ENCODE results near the gene SRRM5.
"Not testable (repeated sequence)": the region's sequence is repeated elsewhere in the genome, so short reads cannot be mapped to it uniquely, and the experiment has no call there.

The SRRM5 gene

DNA sequence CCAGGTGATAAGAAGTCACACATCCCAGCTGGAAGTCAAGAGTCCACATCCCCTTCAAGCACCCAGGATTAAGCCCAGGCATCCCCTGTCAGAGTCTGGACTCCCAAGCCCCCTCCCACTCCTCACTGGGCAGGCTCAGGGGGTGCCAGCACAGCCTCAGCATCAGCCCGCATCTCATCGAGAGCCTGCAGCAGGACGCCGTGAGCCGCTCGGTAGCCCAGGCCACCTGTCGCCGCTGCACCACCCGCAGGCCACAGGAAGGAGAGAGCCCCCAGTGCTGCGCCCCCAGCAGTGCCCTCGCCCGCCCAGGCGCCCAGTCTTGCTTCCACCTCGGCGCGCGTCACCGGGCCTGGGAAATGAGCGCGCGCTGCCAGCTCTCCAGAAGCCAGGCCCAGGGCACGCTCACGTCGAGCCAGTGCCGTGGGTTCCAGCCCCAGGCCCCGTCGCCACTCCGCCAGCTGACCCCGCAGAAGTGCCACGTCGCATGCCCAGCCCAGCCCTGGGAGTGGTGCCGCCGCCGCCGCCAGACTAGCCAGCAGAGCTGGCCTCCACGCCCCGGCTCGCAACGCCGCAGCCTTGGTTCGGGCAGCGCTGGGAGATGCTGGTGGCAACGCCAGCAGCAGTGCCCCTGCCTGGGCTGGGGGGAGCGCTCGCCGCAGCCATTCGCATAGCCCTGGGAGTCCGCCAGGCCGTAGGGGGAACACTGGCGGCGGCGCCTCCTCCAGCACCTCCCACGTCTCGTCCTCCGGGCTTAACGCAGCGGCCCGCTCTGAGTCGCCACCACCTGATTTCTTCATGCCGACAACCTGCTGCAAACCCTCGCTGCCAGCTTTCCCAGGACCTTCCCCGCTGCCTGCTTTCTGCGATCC is 19.8 kb upstream of the SRRM5 start:
- DNase-seq = no peak

DNA sequence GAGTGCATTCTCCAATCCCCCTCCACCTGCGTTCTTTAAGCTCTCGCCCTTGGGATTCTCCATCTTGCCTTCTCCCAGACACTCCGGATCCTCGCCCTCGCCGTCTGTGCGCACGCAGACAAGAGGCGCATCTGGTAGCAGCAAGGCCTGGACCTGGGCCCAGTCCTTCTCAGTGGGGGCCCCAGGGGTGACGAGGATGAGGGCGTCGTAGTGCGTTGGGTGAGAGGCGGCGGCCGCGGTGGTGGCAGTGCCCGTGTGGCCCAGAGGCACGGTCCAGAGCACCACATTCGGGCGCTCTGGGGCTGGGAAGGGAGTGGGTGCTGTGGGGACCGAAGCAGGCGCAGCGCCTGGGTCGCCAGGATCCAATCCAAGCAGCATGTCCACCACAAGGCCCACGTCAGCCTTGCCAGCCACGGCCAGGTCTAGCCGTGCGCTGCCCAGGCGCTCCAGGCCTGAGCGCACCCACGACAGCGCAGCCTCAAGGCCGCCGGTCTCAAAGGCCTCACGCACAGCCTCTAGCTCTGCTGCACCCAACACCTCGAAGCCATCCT is 19.0 kb upstream of the SRRM5 start:
- no peak for DNase-seq

DNA sequence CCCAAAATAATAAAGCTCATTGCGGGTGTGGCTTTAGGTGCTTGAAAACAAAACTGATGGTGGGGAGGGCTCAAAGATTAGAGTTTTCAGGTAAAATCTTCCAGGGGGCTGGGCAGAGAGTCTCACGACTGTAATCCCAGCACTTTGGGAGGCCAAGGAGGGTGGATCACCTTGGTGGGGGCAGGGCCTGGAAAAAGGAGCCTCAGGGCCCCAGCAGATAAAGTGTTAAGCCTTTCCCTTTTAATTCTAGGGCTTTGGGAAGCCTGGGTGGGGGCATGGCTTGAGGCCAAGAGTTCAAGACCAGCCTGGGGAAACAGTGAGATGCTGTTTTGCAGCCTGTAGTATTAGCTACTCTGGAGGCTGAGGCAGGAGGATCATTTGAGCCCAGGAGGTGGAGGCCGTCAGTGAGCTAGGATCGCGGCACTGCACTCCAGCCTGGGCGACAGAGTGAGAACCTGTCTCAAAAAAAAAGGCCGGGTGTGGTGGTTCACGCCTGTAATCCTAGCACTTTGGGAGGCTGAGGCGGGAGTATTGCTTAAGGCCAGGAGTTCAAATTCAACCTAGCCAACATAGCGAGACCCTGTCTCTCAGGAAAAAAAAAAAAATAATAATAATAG is 17.7 kb upstream of the SRRM5 start:
- DNase-seq = no peak

DNA sequence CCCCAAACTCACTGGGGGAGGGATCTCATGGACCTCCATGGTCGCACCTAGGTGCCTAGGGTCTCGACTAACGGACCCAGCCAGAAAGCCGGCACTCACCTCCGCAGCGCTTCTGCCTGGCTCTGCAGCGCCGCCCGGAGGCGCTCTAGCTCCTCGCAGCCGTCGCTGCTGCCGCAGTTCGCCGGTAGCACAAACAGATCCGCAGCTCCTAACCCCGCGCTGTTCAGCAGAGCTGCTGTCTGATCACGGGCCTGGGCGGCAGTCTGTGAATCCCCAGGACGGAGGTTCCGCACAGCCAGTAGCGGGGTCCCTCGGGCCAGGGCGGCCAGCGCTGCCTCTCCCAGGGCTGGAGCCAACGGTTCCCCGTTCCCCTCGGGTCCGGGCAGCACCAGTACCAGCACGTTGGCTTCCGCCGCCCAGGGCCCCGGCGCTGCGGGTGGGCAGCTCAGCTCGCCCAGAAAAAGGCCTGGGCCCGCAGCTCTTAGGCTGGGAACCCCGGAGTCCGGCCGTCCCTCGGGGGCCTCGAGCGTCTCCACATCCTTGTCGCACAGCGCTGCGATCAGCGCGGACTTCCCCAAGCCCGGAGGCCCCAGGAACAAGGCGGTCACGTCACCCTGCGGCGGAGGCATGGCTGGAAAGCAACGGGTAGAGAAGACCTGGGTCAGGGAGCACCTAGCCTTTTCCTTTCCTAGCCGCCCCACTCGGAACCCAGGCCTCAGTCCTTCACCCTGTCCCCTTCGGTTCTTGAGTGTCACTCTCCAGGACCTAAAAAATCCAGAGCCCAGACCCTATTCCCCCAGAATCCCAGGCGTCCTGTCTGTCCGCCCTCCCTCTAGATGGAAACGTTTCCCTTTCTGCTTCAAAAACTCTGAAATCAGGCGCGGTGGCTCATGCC is 16.9 kb upstream of the SRRM5 start:
- DNase-seq = peak; percentile 88 to 92 (median 88)

DNA sequence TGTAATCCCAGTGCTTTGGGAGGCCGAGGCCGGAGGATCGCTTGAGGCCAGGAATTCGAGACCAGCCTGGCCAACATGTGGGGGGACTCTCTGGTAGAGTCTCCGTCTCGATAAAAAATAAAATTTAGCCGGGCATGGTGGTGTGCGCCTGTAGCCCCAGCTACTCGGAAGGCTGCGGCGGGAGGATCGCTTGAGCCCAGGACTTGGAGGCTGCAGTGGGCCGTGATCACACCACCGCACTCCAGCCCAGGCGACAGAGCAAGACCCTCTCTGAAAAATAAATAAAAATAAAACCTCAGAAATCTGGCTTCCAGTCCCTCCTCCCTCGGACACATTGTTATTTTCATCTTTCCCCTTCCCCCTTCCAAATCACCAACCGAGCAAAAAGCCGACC is 16.3 kb upstream of the SRRM5 start:
- no peak for DNase-seq

DNA sequence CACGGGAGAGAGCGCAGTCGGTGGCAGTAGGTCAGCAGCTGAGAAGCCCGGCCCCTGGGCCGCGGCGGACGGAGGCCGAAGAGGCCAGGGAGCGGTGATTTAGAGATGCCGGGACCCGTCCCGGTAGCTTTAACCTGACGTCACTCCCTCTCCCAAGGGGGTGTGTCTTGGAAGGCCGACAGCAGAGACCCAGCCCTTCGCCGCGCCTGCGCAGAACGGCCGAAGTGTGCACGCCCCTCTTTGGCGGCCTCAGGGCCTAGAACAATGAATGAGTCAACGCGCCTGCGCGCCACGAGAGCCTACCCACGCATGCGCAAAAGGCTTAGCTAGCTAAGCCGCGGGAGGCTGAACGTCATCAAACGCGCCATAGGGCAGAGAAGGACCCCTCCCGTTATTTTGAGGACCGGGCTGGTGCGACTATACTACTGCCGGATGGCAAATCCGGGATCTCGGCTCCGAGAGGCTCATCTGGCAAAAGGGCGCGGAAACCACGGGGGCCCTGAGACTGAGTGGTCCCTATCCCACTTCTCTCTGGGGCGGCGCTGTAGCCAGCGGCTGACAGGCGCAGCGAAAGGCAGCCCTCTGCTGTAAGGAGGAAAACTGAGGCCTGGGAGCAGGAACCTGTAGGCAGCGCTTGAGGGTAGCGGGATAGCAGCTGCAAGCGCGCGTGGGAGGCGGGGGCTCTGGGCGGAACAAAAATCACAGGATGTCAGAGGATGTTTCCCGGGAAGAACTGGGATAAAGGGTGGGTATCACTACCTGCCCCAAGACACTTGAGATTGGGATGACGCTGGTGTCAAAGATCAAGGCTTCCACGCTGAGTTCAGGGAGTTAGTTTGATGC is 15.7 kb upstream of the SRRM5 start, which contains the start of the genes IRGQ and ZNF576:
Gene IRGQ (minus strand): TSS at position 136 of the 843 bp plus-strand sequence. CDS start 796 bp downstream, outside the sequence.
Gene ZNF576 (plus strand): TSS at position 597 of the 843 bp plus-strand sequence. CDS start 514 bp downstream, outside the sequence.
- peak; percentile 100 for DNase-seq

DNA sequence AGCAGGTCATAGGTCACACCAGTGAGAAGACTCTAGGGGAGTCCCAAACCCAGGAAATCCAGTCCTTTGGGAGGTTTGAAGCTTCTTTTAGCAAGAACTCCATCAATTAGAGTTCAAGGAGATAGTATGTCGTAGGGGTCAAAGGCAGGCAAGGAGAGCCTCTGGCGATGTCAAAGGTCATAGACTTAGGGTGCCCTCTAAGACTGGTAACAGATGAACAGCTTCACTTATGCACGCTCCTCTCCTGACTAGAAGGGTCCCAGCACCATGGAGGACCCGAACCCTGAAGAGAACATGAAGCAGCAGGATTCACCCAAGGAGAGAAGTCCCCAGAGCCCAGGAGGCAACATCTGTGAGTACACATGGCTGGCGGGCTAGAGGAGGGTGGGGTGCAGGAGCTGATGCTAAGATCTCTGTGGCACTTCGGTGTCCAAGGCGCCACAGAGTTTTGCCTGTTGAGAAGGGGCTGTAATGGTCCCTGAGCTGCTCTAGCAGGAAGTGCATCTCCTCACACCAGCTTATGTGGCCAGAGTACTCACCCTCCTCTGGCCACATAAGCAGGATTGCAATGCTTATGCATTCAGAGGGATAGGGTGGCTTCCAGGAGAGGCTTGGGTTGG is 14.9 kb upstream of the SRRM5 start:
- DNase-seq = no peak

DNA sequence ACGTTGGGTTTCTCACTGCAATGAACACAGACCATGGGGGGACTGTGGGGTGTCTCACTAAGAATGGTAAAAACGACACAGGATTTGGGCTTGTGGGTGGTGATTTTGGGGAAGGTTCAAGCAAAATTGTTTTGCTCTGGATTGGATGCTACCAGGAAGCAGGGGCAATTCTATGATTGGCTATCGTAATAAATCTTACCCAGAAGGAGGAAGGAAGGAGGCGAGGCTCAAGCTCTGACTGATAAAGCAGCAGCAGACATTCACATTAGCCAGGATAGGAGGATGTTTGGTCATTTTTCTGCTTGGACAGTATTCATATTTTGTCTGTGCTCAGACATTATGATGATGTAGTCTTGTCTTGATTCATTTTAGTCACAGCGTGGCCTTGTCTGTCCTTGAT is 14.0 kb upstream of the SRRM5 start:
- DNase-seq = peak in 1 of 3 donors; percentile 21

DNA sequence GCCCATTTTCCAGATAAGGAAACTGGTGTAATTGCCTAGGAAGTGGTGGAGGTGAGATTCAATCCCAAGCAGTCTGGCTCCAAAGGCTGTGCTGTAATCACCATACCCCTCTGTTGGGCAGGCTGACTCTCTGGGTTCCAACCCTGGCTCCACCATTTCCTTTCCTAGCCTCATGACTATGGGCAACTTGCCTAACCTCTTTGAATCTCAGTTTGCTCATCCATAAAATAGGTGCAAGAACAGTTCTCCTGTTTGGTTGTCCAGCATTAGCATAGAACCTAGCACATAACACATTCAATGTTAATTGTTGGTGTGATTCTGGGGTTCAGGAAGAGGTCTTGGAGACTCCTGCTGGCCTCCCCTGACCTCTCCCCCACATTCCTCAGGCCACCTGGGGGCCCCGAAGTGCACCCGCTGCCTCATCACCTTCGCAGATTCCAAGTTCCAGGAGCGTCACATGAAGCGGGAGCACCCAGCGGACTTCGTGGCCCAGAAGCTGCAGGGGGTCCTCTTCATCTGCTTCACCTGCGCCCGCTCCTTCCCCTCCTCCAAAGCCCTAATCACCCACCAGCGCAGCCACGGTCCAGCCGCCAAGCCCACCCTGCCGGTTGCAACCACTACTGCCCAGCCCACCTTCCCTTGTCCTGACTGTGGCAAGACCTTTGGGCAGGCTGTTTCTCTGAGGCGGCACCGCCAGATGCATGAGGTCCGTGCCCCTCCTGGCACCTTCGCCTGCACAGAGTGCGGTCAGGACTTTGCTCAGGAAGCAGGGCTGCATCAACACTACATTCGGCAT is 13.2 kb upstream of the SRRM5 start:
- DNase-seq = no peak

DNA sequence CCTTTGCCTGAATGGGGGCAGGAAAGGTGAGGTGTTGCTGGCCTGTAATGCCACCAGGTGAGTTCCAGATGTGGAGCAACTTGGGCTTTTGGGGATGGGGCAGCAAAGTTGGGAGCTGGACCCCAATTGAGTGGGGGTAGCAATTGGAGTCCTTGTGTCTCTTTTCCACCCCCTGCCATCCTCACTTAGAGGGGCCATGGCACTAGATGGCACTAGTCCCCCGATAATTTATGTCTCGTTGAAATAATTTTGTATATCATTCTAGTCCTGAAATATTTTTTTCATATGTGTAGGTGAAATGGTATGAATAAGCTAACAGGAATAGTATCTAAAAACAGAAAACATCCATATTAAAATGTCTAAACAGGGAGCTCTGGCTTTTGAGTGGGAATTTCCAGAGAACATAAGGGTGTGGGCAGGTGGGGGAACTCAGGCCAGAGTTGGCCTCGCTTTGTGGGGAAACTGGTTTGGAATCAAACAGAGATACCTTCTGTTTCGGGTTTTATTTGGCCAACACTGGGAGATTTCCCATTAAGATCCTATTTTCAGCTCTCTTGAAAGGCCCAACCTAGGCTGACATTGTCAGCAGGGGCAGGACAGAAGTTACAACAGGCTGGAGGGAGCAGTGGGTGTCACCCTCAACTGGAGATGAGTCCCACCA is 12.1 kb upstream of the SRRM5 start:
- DNase-seq = no peak

DNA sequence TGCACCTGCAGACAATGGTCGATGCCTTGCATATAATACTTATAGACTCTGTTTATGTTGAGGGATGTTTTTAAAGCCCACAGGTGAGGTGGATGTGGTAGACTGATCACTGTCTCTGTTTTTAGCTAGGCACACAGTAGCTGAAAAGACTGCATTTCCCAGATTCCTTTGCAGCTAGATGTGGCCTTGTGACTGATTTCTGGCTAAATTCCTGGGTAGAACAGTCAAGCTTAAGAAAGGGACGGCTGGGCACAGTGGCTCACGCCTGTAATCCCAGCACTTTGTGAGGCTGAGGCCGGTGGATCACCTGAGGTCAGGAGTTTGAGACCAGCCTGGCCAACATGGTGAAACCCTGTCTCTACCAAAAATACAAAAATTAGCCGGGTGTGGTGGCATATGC is 11.6 kb upstream of the SRRM5 start:
- DNase-seq = not testable (repeated sequence)

DNA sequence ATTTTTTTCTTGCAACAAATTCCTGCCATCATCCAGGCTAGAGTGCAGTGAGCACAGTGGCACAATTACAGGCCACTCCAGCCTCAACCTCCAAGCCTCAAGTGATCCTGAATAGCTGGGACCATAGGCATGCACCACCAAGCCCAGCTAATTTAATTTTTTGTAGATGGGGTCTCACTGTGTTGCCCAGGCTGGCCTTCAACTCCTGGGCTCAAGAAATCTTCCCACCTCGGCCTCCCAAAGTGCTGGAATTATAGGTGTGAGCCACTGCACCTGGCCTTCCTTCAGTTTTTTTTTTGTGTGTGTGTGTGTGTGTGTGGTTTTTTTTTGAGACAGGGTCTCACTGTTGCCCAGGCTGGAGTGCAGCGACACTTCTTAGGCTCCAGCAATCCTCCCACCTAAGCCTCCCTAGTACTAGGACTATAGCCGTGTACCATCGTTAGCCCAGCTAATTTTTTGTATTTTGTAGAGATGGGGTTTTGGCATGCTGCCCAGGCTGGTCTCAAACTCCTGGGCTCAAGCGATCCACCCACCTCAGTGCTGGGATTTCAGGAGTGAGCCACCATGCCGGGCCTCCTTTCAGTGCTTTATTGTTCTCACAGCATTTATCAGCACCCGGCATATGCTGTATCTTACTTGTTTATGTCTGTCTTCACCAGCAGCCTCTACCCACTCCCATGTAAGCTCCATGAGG is 5.9 kb upstream of the SRRM5 start:
- DNase-seq = no peak

DNA sequence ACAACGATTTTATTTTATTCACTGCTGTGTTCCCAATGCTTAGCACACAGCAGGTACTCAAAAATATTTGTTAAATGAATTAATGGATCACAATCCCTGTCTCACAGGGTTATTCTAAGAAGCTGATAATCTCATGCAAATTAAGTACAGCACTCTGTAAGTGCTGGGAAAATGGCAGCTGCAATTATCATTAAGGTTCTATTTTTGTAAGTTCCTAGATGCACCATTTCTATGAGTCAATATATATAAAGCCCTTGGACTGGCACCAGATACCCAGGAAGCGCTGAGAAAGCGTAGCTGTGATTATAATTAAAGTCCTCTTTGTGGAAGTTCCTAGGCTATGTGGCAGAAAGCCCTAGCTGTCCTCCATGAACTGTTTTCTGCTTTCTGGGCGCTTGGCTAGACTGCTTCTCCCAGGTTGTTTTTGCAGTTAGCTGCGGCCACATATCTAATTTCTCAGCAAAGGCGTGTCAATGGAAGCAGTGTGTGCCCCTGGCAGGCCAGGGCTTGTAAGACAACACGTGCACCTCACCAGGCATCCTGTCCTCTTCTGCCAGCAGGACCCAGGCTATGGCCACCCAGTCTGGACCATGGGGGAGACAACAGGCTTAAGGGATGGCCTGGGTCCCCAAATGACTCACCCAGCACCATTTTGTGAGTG is 5.2 kb upstream of the SRRM5 start:
- DNase-seq = no peak

DNA sequence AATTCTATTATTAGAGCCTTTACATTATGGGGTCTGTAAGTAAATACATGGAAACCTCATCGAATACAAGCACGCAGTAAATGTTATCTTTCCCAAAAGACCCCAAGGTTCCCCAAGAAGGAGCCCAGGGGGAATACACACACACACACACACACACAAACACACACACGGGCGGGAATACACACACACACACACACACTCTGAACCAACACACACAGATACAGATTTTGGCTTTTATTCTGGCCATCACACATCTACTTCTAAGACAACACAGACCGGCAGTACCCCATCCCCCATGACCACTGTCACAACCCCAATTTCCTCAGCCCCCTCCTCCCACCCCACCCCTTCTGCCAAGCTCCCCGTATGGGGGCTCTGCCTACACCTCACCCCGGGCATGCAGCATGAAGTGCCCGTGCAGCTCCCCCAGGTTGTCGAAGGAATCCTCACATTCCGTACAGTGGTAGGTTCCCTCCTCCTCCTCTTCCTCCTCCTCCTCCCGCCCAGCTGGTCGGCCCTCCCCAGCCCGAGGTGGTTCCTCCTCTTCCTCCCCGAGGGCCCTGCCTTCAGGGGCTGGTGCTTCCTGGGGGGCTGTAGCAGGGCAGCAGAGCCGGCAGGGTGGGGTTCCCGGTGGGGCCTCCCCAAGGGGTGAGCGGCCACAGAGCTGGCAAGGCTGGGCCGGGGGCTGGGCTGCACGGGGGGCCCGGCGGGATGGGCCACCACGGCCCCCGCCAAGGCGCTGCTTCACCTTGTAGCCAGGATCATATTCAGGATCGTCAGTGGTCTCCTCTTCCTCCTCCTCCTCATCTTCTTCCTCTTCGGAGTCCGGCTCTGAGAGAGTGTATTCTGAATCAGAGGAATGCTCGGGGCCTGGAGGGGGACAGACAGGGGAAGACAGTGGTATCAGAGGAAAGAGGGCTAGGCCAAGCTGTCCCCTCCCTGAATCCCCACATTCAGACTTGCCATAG is 4.4 kb upstream of the SRRM5 start:
- DNase-seq = no peak

DNA sequence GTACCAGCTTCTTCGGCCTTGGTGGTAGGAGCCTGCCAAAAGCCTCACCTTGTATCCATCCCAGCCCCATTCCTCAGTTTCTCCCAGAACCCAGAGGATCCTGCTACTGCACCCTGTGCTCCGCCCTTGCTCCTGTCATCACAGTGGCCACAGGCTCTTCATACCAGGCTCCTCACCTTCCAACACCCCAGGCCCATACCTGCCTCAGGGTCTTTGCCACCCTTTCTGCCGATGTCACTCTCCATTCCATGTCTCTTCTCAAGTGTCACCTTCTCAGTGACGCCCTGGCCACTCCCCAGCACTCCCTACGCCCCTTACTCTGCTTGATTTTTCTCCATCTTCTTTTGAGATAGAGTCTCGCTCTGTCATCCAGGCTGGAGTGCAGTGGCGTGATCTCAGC is 2.0 kb upstream of the SRRM5 start:
- no peak for DNase-seq

DNA sequence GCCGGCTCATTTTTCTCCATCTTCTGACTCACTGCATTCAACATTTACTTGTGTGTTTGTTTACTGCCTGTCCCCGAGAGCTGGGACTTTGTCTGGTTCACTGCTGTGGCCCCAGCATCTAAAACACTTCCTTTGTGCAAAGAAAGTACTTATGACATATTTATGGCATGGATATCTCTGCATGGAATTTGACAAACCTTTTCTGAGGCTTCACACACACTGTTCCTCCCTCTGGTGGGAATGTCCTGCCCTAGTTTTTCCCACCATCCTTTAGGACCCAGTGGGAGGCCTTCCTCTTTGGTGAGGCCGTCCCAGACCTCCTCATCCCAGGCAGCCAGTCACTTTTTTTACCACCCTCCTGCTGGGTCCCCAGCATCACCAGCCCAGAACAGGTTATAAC is 1.4 kb upstream of the SRRM5 start:
- DNase-seq = no peak

DNA sequence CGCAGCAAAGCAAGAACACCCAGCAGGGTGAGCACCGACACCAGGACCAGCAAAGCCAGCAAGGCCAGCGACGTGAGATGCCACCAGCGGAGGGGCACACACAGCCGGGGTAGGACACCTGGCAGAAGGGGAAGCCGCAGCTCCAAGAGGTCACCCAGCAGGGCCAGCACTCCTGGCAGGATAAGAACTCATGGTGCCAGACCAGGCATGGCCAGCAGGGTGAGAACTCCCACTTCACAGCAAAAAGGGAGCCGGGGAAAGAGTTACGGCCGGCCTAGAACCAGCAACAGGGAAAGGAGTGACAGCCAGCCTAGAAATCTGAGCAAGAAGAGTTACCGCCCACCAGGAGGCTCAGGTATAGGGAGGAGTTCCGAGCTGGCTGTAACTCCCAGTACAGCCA is 486 bp downstream of the SRRM5 start:
- no peak for DNase-seq

DNA sequence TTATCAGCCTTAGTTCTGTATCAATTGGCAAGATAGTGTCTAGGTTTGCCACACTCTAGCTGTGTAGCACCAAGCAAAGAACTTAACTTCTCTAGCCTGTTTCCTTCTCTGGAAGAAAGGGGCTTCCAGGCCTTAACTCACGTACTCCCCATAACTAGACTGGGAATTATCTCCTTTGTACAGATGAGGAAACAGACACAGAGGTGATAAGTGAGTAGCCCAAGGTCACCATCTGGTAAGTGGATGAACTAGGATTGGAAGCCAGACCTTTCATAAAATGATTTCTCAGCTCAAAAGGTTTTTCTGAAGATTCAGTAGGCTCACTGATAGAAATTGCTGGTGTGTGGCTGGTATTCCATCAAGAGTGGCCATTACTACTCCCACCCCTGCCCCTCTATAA is 4.4 kb downstream of the SRRM5 start:
- DNase-seq = no peak

Measured in suppressor macrophage treated with lipopolysaccharide for 1 hour (primary cell).